ENCODE data around the gene TNIP2.

Gene TNIP2, protein sequence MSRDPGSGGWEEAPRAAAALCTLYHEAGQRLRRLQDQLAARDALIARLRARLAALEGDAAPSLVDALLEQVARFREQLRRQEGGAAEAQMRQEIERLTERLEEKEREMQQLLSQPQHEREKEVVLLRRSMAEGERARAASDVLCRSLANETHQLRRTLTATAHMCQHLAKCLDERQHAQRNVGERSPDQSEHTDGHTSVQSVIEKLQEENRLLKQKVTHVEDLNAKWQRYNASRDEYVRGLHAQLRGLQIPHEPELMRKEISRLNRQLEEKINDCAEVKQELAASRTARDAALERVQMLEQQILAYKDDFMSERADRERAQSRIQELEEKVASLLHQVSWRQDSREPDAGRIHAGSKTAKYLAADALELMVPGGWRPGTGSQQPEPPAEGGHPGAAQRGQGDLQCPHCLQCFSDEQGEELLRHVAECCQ

DNA sequence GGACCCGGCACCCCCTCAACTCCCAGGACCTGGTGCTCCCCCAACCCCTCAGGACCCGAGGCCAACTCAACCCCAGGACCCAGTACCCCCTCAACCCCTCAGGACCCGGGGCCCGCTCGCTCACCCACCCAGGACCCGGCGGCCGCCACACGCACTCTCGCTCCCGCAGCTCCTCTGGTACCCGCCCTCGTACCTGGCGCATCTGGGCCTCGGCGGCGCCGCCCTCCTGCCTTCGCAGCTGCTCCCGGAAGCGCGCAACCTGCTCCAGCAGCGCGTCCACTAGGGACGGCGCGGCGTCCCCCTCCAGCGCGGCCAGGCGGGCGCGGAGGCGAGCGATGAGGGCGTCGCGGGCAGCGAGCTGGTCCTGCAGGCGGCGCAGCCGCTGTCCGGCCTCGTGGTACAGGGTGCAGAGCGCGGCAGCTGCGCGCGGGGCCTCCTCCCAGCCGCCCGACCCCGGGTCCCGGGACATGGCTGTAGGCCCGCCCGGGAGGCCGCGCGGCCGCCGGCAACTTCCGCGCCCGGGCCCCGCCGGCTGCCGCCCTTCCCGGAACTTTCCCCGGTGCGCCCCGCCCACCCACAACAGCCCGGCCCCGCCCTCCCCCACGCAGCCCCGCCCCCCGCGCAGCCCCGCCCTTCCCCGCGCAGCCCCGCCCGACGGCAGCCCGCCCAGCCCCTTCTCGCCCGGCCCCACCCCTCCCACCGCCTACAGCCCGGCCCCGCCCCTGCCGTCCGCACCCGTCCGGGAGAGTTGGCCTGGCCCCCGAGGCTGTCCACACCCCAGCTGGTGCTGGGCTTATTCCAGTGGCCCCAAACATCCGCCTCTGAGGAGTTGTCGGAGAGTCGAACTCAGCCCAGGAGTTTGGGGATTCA, at the start of gene TNIP2:
TNIP2 (minus strand) TSS at position 516 of the 870 bp plus-strand sequence; CDS start at position 469, 47 bp downstream.
- DNase-seq = peak; percentile 78 to 79

GRCh38 chr4:2804973-2805501, 48.9 kb upstream of the TNIP2 start:
- no peak for DNase-seq

DNA sequence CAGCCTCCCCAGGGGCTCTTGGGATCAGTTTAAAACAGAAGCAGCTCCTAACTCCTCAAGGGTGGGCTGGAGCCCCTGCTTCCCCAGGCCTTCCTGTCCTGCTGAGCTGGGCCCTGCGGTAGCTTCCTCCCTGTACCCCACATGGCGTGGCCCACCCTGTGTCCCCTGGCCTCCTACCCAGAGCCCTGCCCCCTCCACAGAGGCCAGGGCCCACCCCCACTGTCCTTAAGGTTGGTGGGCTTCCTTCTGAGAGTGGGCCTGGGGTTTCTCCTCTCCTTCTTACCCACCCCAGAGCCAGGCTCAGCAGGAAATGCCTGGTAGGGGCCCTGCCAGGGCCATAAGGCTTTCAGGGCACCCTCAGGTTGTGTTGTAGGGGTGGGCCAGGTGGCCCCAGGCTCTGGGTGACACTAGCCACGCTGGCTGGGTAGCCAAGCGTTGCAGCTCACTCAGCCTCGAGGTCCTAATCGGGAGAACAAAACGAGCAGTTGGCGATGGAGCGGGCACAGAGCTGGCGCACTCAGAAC, 48.4 kb upstream of the TNIP2 start:
- DNase-seq = no peak

GRCh38 chr4:2803624-2804448, 47.7 kb upstream of the TNIP2 start:
- no peak for DNase-seq

DNA sequence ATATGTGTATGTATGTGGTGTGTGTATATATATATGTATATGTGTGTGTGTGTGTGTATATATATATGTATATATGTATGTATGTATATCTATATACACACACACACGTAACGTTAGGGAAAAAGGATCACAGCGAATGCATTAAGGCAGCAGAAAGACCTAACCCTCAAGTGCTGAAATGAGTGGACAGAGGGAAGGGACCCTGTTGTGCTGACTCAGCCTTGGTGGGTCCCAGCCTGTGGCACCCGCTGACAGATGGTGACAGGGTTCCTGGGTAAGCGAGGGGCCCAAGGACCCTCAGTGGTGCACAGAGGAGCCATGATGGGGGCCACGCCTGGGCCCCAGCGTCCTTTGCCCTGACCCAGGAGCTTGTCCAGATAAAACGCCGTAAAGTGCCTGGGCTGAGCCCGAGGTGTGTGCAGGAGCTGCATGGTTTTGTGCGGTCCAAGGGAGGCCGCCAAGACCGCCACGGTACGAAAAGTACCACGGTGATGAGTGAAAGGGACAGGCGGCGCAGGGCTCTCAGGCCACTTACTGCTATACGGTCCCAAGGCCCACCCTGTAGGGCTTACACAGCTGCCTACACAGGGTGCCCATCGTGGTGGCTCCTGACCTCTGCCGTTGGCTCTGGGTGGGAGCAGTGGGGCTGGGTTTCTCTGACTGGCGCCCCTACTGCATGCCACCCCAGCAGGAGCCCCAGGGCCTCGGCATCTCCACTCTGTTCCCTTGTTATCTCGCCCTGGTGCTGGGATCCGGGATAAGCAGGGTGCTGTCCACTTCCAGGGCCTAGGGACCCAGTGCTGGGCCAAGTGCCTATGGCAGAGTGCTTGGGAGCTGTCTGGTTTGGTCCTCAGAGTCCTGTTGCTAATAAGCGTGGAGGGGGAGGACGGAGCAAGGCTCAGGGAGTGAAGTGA, 46.7 kb upstream of the TNIP2 start:
- no peak for DNase-seq

DNA sequence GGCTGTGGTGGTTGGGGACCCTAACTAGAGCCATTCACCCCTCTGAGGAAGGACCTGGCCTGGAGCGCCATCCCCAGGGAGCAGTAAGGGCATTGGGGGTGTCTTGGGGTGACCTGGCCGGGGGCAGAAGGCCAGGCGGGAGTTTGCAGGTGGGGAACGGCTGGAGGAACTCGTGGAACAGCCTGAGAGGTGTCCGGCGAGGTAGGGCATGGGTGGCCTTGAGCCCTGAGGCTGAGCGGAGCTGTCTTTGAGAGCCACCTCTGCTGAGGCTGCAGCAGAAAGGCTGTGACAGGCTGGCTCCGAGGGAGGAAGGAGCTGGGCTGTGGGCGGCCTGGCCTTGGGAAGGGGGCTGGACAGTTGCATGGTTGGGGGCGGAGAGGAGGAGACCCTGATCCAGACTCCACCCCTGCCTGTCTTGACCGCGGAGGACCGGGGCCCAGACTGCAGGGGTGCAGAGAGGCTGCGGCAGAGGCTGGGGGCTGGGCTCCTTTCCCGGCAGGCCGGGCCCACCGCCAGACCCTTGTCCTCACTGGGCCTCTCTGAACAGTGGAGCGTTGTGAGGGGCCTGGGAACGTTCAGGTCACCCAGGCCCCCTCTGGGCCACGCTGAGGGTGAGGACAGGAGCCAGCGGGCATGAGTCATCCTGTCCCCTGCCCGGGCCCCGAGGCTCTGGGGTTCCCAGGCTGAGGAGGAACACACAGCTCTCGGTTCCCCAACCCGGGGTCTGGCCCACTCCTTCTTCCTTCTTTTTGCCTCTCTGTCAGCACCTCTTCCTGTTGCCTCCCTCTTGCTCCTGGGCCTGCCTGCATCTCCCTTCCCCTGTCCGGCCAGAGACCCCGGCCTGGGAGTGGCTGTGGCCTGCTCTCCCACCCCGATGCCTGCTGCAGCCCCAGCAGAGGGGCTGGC, 44.8 kb upstream of the TNIP2 start:
- DNase-seq = peak in 1 of 2 donors; percentile 40

GRCh38 chr4:2799971-2800690, 44.0 kb upstream of the TNIP2 start:
- no peak for DNase-seq

DNA sequence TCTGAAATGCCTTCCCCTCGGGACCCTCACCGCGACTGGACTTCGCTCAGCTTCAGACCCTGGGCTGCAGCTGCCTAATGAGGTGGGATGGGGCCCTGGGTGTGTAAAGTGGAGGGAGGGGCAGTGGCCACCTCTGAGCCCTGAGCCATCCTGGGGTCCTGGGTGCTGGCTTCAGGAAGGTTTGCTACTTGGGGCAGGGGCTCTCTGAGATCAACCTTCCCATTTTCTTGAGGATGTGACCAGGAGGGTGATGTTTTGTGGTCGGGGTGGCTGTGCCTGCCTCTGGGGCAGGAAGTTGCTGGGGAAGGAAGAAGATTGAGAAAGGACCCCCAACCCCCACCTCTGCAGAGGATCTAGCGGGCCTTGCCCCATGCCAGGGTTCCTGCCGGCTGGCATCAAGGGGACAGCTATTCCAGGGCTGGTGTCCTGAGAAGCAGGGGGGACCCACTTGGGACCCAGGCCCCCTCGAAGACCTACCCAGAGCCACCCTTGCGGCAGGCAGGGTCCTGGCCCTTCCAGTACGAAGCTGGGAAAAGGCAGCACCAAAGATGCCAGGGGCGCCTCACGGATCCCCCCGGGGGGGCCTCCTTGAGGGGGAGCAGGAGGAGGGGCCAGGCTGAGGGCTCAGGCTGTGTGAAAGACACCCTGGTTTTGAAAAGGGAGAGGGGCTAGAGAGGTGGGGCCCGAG, 43.2 kb upstream of the TNIP2 start:
- no peak for DNase-seq

- peak in 1 of 2 donors; percentile 67 for DNase-seq
These were observed 42.5 kb upstream of the TNIP2 start for GRCh38 chr4:2798399-2799223.

DNA sequence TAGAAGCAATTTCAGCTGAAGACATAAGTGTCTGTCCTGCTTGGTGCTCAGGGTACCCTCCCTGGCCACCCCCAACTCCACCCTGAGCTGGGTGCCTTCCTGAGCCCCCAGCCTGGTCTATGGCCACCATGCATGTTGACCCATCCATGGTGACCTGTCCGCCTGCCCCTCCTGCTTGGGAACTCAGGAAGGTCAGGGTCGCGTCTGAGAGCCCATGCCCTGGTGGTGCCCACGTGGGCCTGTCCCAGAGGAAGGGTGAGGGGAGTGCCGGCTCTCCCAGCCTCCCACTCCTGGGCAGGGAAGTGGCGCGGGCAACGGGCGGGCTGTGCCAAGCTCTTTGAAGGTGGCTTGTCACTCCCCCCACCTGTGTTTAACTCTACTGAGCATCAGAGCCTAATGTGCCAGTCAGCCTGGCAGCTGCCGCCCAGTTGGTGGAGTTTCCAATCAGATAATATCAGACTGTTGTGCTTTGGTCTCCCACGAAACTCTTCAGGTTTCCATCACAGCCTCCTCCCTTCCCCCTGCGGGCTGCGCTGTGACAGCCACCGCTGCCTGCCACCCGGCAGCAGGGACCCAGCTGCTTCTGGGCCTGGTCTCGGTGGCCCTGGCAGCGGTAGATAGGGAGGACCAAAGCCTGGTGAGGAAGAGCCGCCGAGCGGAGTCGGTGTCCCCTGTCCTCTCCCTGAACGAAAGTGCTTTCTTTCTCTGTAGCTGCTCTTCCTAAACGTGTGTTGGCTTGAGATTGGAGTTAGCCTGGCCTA, 41.6 kb upstream of the TNIP2 start:
- DNase-seq = peak; percentile 60 to 66

DNA sequence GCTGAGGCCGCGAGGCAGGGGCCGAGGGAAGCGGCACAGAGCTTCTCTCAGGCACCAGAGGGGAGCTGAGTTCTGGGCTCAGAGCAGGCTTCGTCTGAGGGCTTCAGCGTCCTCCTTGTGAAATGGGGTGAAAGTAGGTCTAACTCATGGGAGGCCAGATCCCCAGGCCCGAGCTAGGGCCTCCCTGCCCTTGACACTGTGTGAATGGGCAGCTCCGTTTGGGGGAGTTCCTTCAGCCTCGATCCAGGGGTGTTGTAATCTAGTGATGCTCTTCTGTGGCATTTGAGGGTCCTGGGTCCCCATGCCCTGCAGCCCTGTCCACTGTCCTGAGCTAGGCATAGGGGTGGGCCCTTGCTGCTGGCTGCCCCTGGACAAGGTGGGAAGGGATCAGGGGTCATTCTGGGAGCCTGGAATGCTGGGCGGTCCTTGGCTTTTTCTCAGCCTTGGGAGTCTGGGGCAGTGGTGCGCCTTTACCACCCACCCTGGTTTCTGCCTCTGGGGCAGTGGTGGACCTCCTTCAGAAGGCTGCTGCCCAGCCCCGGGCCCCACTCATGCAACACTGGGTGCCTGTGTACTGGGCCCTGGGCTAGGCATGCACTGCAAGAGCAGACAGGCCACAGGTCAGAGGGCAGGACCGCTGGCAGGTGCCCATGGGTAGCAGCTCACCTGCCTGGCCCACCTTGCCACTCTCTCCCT, 40.9 kb upstream of the TNIP2 start:
- no peak for DNase-seq

DNA sequence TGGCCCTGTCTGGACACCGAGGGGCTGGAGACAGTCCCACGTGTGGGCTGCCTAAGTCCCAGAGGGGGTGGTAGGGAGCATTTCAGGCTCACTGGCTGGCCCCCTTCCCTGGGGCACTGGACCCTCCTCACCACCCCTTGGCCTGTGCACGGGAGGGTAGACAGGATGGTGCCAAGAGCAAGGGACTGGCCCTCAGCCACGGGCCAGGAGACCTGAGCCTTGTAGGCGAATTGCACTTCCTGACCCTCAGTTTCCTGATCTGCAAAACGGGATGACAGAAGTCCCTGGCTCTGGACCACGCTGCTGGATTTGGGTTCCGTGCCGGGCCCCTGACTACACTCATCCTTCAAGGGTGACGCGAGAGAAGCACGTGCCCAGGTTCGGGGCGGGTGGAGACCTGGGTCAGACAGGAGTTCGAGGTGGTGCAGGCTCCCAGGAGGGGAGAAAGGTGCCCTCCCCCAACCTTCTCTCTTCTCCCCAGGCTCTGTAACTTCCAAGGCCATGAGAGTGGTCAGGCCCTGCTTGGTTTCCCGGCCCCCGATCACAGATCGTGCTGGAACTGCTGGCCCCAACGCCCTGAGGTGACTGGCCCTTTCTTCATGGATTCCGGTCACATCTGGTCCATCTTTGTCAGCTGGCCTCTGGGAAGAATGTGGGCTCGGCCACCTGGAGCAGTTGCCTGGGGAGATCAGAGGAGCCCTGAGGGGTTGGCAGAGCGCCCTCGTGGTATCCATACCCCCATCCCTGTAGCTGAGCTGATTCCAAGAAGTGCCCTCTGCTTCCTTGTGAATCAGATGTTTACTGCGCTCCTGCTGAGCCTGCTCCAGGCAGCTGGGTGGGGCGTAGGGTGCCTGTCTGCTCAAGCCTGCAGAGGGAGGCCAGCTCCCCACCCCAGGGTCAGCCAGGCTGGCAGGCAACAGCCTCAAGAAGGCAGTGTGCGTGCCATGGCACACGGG, 40.0 kb upstream of the TNIP2 start:
- DNase-seq = no peak

DNA sequence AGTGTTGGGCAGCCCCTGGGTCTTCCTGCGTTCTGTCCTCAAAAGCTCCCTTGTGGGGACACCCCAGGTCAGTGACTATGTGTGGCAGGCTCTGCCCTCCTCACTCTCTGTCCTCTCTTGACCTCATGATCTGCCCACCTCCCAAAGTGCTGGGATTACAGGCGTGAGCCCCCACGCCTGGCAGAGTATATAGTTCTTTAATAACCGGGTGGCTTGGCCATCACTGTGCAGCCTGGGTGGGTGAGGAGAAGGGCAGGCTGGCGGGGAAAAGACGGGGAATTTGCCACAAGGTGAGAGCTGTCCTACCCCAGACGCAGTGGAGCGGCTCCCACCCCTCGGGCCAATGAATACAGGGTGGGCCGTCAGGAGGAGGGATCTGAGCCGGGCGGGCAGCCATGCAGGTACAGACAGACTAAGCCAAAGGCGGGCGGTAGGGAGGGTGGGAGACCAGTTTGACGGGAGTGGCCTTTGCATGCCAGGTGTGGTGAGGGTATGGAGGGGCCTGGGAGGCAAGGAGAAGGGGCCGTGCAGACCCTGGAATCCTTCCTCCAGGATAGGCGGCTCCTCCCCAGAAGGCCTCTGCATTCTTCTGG, 39.3 kb upstream of the TNIP2 start:
- no peak for DNase-seq

DNA sequence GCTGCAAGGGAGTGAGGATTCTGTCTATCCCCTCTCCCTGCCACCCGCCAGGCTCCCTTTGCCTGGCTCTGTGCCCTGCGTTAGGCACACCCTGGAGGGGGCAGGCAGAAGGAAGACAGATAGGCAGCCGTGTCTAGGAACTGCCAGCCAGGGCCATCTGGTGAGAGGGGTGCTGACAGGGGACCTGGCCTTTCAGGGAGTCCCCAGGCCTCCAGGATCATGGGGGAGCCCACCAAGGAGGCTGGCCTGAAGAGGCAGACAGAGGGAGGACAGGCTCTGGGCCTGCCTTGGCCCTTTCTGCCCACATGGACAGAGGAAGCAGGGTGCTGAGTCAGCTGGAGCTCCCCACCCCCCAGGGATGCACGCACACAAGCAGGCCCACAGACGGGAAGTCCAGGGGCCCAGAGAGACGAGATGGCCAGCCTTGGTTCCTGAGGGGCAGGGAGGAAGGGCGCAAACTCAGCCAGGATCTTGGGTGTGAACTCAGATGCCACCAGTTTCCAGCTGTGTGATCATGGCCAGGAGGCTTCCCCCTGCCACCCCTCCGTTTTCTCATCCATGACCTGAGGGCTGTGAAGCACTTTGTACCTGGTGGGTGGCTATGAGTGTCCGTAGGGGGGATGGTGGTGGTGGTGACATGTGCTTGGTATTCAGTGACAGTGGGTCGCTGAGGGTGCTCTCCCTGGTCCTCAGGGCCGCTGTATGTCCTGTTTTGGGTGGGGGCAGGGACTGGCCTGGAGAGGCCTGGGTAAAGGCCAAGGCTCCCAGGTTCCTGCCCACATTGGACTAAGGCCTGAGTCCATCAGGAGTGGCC, 38.6 kb upstream of the TNIP2 start:
- DNase-seq = no peak
